GM19240 (cell line): Measurements from ENCODE around the gene CPSF7.
"Not testable (repeated sequence)": the region's sequence is repeated elsewhere in the genome, so short reads cannot be mapped to it uniquely, and the experiment has no call there.

Experiments used
- DNase-seq: peaks from one replicate; pipeline ENCODE4 v3.0.0; 2011; ENCODE audit warnings: low spot score; ENCODE audit not compliant: insufficient read length

CPSF7 gene

GRCh38 chr11:61442616-61443015, 12.8 kb upstream of the CPSF7 start:
- no peak for DNase-seq

- DNase-seq = no peak
Measured at GRCh38 chr11:61439615-61440014, 9.8 kb upstream of the CPSF7 start.

- DNase-seq = no peak
Measured at GRCh38 chr11:61437496-61437895, 7.7 kb upstream of the CPSF7 start.

- DNase-seq = not testable (repeated sequence)
Measured at GRCh38 chr11:61430839-61431238, 1.1 kb upstream of the CPSF7 start.

- peak; percentile 47 for DNase-seq
Measured at GRCh38 chr11:61429346-61429690, 457 bp downstream of the CPSF7 start.

- no peak for DNase-seq
Measured at GRCh38 chr11:61425367-61426131, 4.2 kb downstream of the CPSF7 start.

- no peak for DNase-seq
Measured at GRCh38 chr11:61422226-61422625, 7.5 kb downstream of the CPSF7 start.

GRCh38 chr11:61418136-61418535, 11.6 kb downstream of the CPSF7 start:
- DNase-seq = no peak

GRCh38 chr11:61417670-61418069, 12.1 kb downstream of the CPSF7 start:
- DNase-seq = no peak

GRCh38 chr11:61416941-61417340, 12.8 kb downstream of the CPSF7 start:
- no peak for DNase-seq

GRCh38 chr11:61415381-61415780, 14.4 kb downstream of the CPSF7 start:
- DNase-seq = no peak

GRCh38 chr11:61414547-61414946, 15.2 kb downstream of the CPSF7 start:
- no peak for DNase-seq

GRCh38 chr11:61413496-61413895, 16.3 kb downstream of the CPSF7 start:
- no peak for DNase-seq

- no peak for DNase-seq
Measured at GRCh38 chr11:61411589-61411988, 18.2 kb downstream of the CPSF7 start.

GRCh38 chr11:61406991-61407728, 22.6 kb downstream of the CPSF7 start:
- DNase-seq = no peak

- no peak for DNase-seq
Measured at GRCh38 chr11:61406067-61406466, 23.7 kb downstream of the CPSF7 start.

- DNase-seq = no peak
Measured at GRCh38 chr11:61404641-61405040, 25.1 kb downstream of the CPSF7 start.

GRCh38 chr11:61404103-61404502, 25.7 kb downstream of the CPSF7 start:
- no peak for DNase-seq

GRCh38 chr11:61403658-61404057, 26.1 kb downstream of the CPSF7 start:
- no peak for DNase-seq

GRCh38 chr11:61401573-61401972, 28.2 kb downstream of the CPSF7 start:
- no peak for DNase-seq

GRCh38 chr11:61401173-61401572, 28.6 kb downstream of the CPSF7 start:
- no peak for DNase-seq

- DNase-seq = no peak
Measured at GRCh38 chr11:61392981-61393595, 36.7 kb downstream of the CPSF7 start.

GRCh38 chr11:61390161-61390560, 39.6 kb downstream of the CPSF7 start:
- DNase-seq = no peak
